CD4-positive, alpha-beta T cell (primary cell): ENCODE measurements around the gene PTPRM. TPM values are rescaled to one million over a fixed set of nuclear protein-coding genes. Genes with fewer than 3 reads are reported as not detected.

Experiments
- ATAC-seq: fragments of 200-7000 bp; cut with Tn5 transposase; one replicate; pipeline ENCODE4 v1.10.0; 2022; ENCODE audit warnings: mild to moderate bottlenecking; ENCODE audit not compliant: poor library complexity
- CTCF ChIA-PET: fragments of 350-600 bp; sonication (Branson Sonifier 250); formaldehyde crosslinking; loops from one replicate; lab custom pipeline; 2021; ENCODE audit warnings: antibody characterized with exemption, inconsistent platforms; lab: Charles Lee
- POLR2A ChIA-PET: fragments of 350-600 bp; sonication (Branson Sonifier 250); formaldehyde crosslinking; loops from one replicate; lab custom pipeline; 2021; ENCODE audit warnings: antibody characterized with exemption, inconsistent platforms; lab: Charles Lee
- DNase-seq, 14 experiments: peaks; one replicate each; pipeline ENCODE4 v3.0.0-alpha.2; 2013 to 2020; ENCODE audit warnings: mixed read lengths in 2 of 14
- H3K27ac ChIP-seq, 2 donors: one replicate each; pipeline versions ENCODE4 v1.5.1 to v1.7.0; 2013; ENCODE audit warnings: low read length in 2 of 2, low read depth in 1 of 2, mild to moderate bottlenecking in 1 of 2
- H3K27me3 ChIP-seq, 2 experiments: 1 replicate in 1 of 2; 2 replicates in 1 of 2; pipeline versions ENCODE4 v1.6.1 to v1.7.0; 2013; ENCODE audit warnings: low read length in 2 of 2, control low read depth in 1 of 2, mild to moderate bottlenecking in 1 of 2, moderate library complexity in 1 of 2; ENCODE audit not compliant: insufficient read depth in 2 of 2, control insufficient read depth in 1 of 2
- H3K36me3 ChIP-seq: one replicate; pipeline ENCODE4 v1.6.1; 2013; ENCODE audit warnings: low read length, control low read depth; ENCODE audit not compliant: insufficient read depth
- H3K4me1 ChIP-seq: one replicate; pipeline ENCODE4 v1.6.1; 2013; ENCODE audit warnings: low read length, control low read depth; ENCODE audit not compliant: insufficient read depth
- H3K4me3 ChIP-seq: one replicate; pipeline ENCODE4 v1.5.1; 2013; ENCODE audit warnings: mild to moderate bottlenecking, low read length, moderate library complexity
- H3K9me3 ChIP-seq, 2 experiments: 1 replicate in 1 of 2; 2 replicates in 1 of 2; pipeline versions ENCODE4 v1.6.1 to v1.7.0; 2013; ENCODE audit warnings: low read length in 2 of 2, mild to moderate bottlenecking in 2 of 2, control low read depth in 1 of 2, moderate library complexity in 1 of 2; ENCODE audit not compliant: control insufficient read depth in 1 of 2, insufficient read depth in 1 of 2
- H3K27ac Mint-ChIP-seq: one replicate; pipeline ENCODE4 v1.8.0; 2020; ENCODE audit warnings: mixed read lengths
- H3K27me3 Mint-ChIP-seq: one replicate; pipeline ENCODE4 v1.8.0; 2021; ENCODE audit warnings: mixed read lengths
- H3K36me3 Mint-ChIP-seq: one replicate; pipeline ENCODE4 v1.8.0; 2021; ENCODE audit warnings: low read depth, mixed read lengths
- H3K4me1 Mint-ChIP-seq: one replicate; pipeline ENCODE4 v1.8.0; 2021; ENCODE audit warnings: low read depth, mixed read lengths
- H3K4me3 Mint-ChIP-seq: one replicate; pipeline ENCODE4 v1.8.0; 2020; ENCODE audit warnings: mild to moderate bottlenecking, mixed read lengths
- H3K9me3 Mint-ChIP-seq: one replicate; pipeline ENCODE4 v1.8.0; 2020; ENCODE audit warnings: mixed read lengths
- CTCF ChIP-seq: fragments of 200-600 bp; IDR thresholded peaks from one replicate; pipeline ENCODE4 v1.8.0; 2022; ENCODE audit warnings: antibody characterized with exemption, mild to moderate bottlenecking
- intact Hi-C, 2 experiments: fragments of 100-400 bp; cut with DNase I in 1 of 2; cut with micrococcal nuclease in 1 of 2; formaldehyde crosslinking; loops; one replicate each; pipeline versions ENCODE4 v1.15.1 to v1.9.0; 2023 to 2025; cut with DNase I, micrococcal nuclease
- total RNA-seq, 174 experiments: library from RNA in 2 of 174; stranded (reverse) in 2 of 174; gene quantifications; one replicate each; pipeline ENCODE4 v1.2.3 and lab custom pipeline; 2021 to 2026

PTPRM gene
- total RNA-seq, 2 experiments from 2014 or later, result 21.7 to 21.9 TPM

- Histone ChIP-seq H3K36me3 (no peaks in the 10 kb centered on the region), H3K9me3 (peaks cover 0 to 4% of the 10 kb centered on the region in 2 experiments), H3K4me3 (no peak overlapping the region), H3K27ac (no peak overlapping the region), H3K27me3 (no peaks in the 10 kb centered on the region), H3K4me1 (no peaks in the 10 kb centered on the region)
- Mint-ChIP-seq H3K4me1 (no peaks in the 10 kb centered on the region), H3K27me3 (no peaks in the 10 kb centered on the region), H3K36me3 (no peaks in the 10 kb centered on the region), H3K27ac (no peak overlapping the region), H3K4me3 (no peak overlapping the region), H3K9me3 (peaks cover 2% of the 10 kb centered on the region)
- ATAC-seq (no peak), DNase-seq (no peak)
- no peak for TF ChIP-seq CTCF
- ChIA-PET CTCF (no interaction called here), POLR2A (no interaction called here)
- intact Hi-C loops, result no loop called here
Observed at GRCh38 chr18:8286303-8286702, 719.2 kb downstream of the PTPRM start.

DNA sequence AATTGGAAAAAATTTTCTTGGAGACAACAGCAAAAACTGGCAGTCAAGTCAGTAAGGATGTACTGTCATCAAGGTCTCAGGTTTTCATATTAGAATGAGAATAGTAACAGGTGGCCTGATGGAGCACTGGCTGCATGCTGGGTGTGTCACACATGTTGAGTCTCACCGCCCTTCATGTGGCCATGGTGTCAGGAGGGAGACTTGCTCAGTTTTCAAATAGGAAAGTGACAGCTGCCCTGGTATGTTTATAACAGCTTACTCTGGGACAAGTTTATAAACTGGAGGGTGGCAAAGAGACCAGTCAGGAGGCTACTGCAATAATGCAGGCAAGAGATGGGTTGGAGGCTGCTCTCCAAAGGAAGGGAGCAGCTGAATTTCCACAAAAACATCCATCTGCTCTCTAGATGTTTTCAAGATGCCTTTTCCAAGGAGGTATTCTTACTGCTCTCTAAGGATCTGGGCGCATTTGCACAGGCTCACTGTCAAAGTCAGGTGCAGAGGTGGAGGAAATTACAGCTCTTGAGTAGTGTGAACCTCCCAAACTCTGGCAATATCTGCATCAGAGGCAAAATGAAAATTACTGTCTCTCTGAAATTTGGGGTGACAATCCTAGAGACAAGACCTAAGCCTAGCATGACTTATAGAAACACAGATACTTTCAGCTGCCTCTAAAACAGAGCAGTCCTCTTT is 720.2 kb downstream of the PTPRM start:
- DNase-seq, result no peak
- Mint-ChIP-seq H3K4me3 (no peak overlapping the region), H3K36me3 (no peaks in the 10 kb centered on the region), H3K27me3 (no peaks in the 10 kb centered on the region), H3K9me3 (no peaks in the 10 kb centered on the region), H3K27ac (no peak overlapping the region), H3K4me1 (no peaks in the 10 kb centered on the region)
- Histone ChIP-seq H3K36me3 (no peaks in the 10 kb centered on the region), H3K4me1 (no peaks in the 10 kb centered on the region), H3K27me3 (no peaks in the 10 kb centered on the region), H3K27ac (no peak overlapping the region), H3K9me3 (peaks cover 0 to 4% of the 10 kb centered on the region in 2 experiments), H3K4me3 (no peak overlapping the region)
- ATAC-seq, result no peak
- no peak for TF ChIP-seq CTCF
- intact Hi-C loops, result no loop called here
- ChIA-PET POLR2A (no interaction called here), CTCF (no interaction called here)

DNA sequence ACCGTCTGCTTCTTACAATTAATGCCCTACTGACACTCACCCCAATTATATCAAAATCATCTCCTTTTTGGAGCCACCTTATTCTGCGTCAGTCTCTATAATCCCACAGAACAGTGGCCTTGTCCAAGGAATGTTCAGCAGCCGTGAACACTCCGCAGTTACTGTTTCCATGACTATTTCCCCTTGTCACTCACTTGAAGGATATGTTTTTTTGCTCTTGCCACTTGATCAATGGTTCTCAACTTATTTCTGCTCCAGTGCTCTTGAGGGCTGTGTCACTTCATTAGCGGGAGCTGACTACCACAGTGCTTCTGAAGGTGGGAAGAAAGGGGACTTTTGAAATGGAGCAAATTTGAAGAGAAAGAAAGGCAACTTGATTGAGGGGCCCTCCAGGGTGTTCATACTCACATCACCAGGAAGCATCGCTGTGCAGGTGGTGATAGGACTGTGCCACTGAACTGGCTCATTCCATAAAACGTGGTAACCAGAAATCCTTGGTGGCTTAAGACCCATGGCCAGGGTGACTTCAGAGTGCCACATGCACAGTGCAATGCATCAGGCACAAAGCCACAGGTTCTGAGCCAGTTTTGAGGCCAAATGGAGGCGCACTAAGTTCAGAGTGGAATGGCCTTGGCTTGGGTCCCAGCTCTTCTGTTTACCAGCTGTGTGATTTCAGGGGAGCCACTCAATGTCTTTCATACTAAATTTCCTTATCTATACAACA is 721.5 kb downstream of the PTPRM start:
- H3K4me1 Mint-ChIP-seq, result no peaks in the 10 kb centered on the region
- H3K4me3 Mint-ChIP-seq, result no peak overlapping the region
- intact Hi-C loops, result no loop called here
- H3K27me3 ChIP-seq, result no peaks in the 10 kb centered on the region
- no peaks in the 10 kb centered on the region for H3K27me3 Mint-ChIP-seq
- H3K27ac ChIP-seq, result no peak overlapping the region
- ChIA-PET POLR2A (no interaction called here), CTCF (no interaction called here)
- no peak for DNase-seq
- no peak overlapping the region for H3K27ac Mint-ChIP-seq
- H3K4me1 ChIP-seq, result no peaks in the 10 kb centered on the region
- peaks cover 0 to 4% of the 10 kb centered on the region in 2 experiments for H3K9me3 ChIP-seq
- ATAC-seq, result no peak
- H3K36me3 Mint-ChIP-seq, result no peaks in the 10 kb centered on the region
- no peaks in the 10 kb centered on the region for H3K9me3 Mint-ChIP-seq
- TF ChIP-seq CTCF, result no peak
- H3K36me3 ChIP-seq, result no peaks in the 10 kb centered on the region
- no peak overlapping the region for H3K4me3 ChIP-seq
